Effector memory CD4-positive, alpha-beta T cell (primary cell): Measurements from ENCODE around the gene MRPL10.

Experiments
- DNase-seq, 3 donors: peaks; one replicate each; pipeline ENCODE4 v3.0.0-alpha.2; 2020
- H3K27ac ChIP-seq: 2 replicates; pipeline ENCODE4 v1.7.0; 2013; ENCODE audit warnings: mild to moderate bottlenecking, low read length, moderate library complexity; ENCODE audit not compliant: insufficient read depth, poor library complexity, severe bottlenecking
- H3K27me3 ChIP-seq: replicated peaks from 2 replicates; pipeline ENCODE4 v1.7.0; 2013; ENCODE audit warnings: mild to moderate bottlenecking, low read length; ENCODE audit not compliant: insufficient read depth, control insufficient read depth, poor library complexity, severe bottlenecking
- H3K36me3 ChIP-seq: 2 replicates; pipeline ENCODE4 v1.7.0; 2013; ENCODE audit warnings: mild to moderate bottlenecking, low read length, moderate library complexity; ENCODE audit not compliant: control insufficient read depth, insufficient read depth
- H3K4me1 ChIP-seq: 2 replicates; pipeline ENCODE4 v1.7.0; 2013; ENCODE audit warnings: low read length, mild to moderate bottlenecking; ENCODE audit not compliant: control insufficient read depth, insufficient read depth, poor library complexity, severe bottlenecking
- H3K4me3 ChIP-seq: 2 replicates; pipeline ENCODE4 v1.7.0; 2013; ENCODE audit warnings: low read length, low read depth, mild to moderate bottlenecking; ENCODE audit not compliant: insufficient read depth, poor library complexity, severe bottlenecking
- H3K9me3 ChIP-seq: 2 replicates; pipeline ENCODE4 v1.7.0; 2013; ENCODE audit warnings: mild to moderate bottlenecking, low read length, moderate library complexity; ENCODE audit not compliant: control insufficient read depth

Gene MRPL10

GRCh38 chr17:47857551-47858455 is 26.5 kb upstream of the MRPL10 start:
- H3K36me3 ChIP-seq = no peaks in the 10 kb centered on the region
- no peak overlapping the region for H3K27ac ChIP-seq
- no peaks in the 10 kb centered on the region for H3K9me3 ChIP-seq
- no peak overlapping the region for H3K4me3 ChIP-seq
- DNase-seq = no peak
- no peaks in the 10 kb centered on the region for H3K4me1 ChIP-seq
- peaks cover 3% of the 10 kb centered on the region for H3K27me3 ChIP-seq

- Histone ChIP-seq H3K4me1 (peaks cover 4% of the 10 kb centered on the region), H3K27me3 (peaks cover 8% of the 10 kb centered on the region), H3K27ac (no peak overlapping the region)
Measured at GRCh38 chr17:47856830-47857229, 25.5 kb upstream of the MRPL10 start.

DNA sequence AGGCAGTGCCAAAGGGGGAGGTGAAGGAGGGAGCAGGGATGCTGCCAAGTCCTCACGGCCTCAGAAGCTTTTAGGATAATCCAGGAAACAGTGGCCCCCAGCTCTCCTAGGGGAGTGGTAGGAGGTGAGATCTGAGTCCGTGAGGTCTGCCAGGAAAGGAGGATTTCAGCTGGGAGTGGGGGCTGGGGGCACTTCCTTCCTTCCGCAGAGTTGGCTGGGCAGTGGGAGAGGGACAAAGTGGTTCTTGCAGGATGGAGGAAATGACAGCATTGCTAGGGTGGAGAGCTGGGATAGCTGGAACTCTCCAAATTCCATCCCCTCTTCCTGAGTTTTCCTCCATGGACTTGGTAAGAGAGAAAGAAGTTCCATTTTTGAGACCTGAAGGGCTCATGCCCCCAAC is 24.4 kb upstream of the MRPL10 start:
- DNase-seq = no peak
- peaks cover 16% of the 10 kb centered on the region for H3K27me3 ChIP-seq
- no peak overlapping the region for H3K4me3 ChIP-seq
- no peak overlapping the region for H3K27ac ChIP-seq
- no peaks in the 10 kb centered on the region for H3K36me3 ChIP-seq
- H3K9me3 ChIP-seq = no peaks in the 10 kb centered on the region
- H3K4me1 ChIP-seq = peaks cover 15% of the 10 kb centered on the region

More at GRCh38 chr17:47856830-47857229, 25.5 kb upstream of the MRPL10 start:
- no peaks in the 10 kb centered on the region for H3K36me3 ChIP-seq
- no peaks in the 10 kb centered on the region for H3K9me3 ChIP-seq
- no peak overlapping the region for H3K4me3 ChIP-seq
- no peak for DNase-seq

DNA sequence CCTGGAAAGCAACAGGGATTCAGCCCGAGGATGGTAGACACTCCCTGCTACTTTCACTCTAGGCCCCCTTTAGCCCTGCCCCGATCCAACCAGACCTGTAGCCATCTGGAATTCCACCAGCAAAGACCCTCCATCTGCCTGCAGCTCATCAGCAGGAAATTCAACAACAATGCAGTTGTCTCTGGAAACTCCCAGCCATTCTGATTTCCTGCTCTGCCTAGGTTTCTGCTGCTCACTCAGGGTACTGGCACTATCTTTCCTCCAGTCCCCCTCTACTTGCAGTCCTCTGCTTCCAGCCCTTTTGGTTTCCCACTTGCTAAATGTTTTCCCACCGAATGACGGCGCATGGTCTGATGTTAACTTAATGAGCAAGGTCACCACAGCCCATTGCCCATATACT is 22.3 kb upstream of the MRPL10 start:
- Histone ChIP-seq H3K9me3 (no peaks in the 10 kb centered on the region), H3K4me1 (peaks cover 23% of the 10 kb centered on the region), H3K27me3 (peaks cover 35% of the 10 kb centered on the region), H3K27ac (no peak overlapping the region), H3K36me3 (no peaks in the 10 kb centered on the region), H3K4me3 (no peak overlapping the region)
- DNase-seq = no peak

- H3K4me1 ChIP-seq = peaks cover 27% of the 10 kb centered on the region
- no peak overlapping the region for H3K4me3 ChIP-seq
- H3K27ac ChIP-seq = no peak overlapping the region
- H3K27me3 ChIP-seq = peaks cover 46% of the 10 kb centered on the region
- no peaks in the 10 kb centered on the region for H3K36me3 ChIP-seq
- H3K9me3 ChIP-seq = no peaks in the 10 kb centered on the region
- DNase-seq = no peak
Measured at GRCh38 chr17:47852113-47852949, 21.0 kb upstream of the MRPL10 start.

- peaks cover 52% of the 10 kb centered on the region for H3K27me3 ChIP-seq
- H3K27ac ChIP-seq = no peak overlapping the region
- no peak overlapping the region for H3K4me3 ChIP-seq
- peaks cover 33% of the 10 kb centered on the region for H3K4me1 ChIP-seq
- no peaks in the 10 kb centered on the region for H3K36me3 ChIP-seq
- no peaks in the 10 kb centered on the region for H3K9me3 ChIP-seq
- DNase-seq = no peak
Measured at GRCh38 chr17:47851764-47852112, 20.4 kb upstream of the MRPL10 start.

- Histone ChIP-seq H3K27ac (no peak within 1 kb of the TSS), H3K4me1 (peaks cover 33% of the 10 kb centered on the region), H3K4me3 (peak within 1 kb of the TSS; percentile 42), H3K27me3 (peaks cover 60% of the 10 kb centered on the region), H3K9me3 (no peaks in the 10 kb centered on the region), H3K36me3 (no peaks in the 10 kb centered on the region)
- DNase-seq = peak; percentile 31 to 47 (median 44)
Measured at GRCh38 chr17:47850692-47851573, 19.6 kb upstream of the MRPL10 start, which contains the start of gene SP6. TSS of gene SP6 (minus strand) at chr17:47851163. CDS start at chr17:47848429, 2,734 bp downstream.

- peaks cover 33% of the 10 kb centered on the region for H3K4me1 ChIP-seq
- no peak for DNase-seq
- H3K36me3 ChIP-seq = no peaks in the 10 kb centered on the region
- H3K27me3 ChIP-seq = peaks cover 64% of the 10 kb centered on the region
- no peaks in the 10 kb centered on the region for H3K9me3 ChIP-seq
- no peak overlapping the region for H3K27ac ChIP-seq
- peak overlapping the region; percentile 42 for H3K4me3 ChIP-seq
Measured at GRCh38 chr17:47850373-47850691, 19.0 kb upstream of the MRPL10 start.

GRCh38 chr17:47848198-47848513 is 16.8 kb upstream of the MRPL10 start:
- Histone ChIP-seq H3K27me3 (peaks cover 73% of the 10 kb centered on the region), H3K9me3 (no peaks in the 10 kb centered on the region), H3K4me3 (no peak overlapping the region), H3K36me3 (no peaks in the 10 kb centered on the region), H3K27ac (no peak overlapping the region), H3K4me1 (peaks cover 33% of the 10 kb centered on the region)
- no peak for DNase-seq
